ENCODE results near the gene SUPT3H.

DNA sequence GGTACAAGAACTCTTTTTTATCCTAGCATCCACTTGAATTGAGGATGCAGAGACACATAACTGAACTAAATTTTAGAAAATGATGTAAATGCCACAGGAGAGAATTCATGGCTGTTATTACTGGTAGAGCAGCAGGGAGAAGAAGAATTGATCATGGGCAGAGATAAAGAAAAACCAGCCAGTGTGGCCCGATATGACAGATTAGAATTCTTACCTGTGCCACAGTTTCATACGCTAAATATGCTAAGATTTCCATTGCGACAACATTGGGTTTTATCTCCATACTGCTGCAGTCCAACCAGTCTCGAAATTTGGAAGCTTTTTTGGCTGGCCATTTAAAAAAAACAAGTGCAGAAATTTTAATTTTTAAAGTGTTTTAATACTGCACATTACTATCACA is 423.5 kb downstream of the SUPT3H start:
- TF ChIP-seq GATA2 (IDR thresholded peaks at IDR 0.05; ENCODE audit: low read depth, low read length) (no peak), GATA3 (IDR thresholded peaks at IDR 0.05; ENCODE audit: low read depth, low read length) (no peak)
